Parathyroid adenoma (tissue), 2 donors: ENCODE results near the gene PKN1.

ENCODE experiments used
- H2AFZ ChIP-seq: fragments of 300-600 bp; sonication (generic); one replicate; pipeline ENCODE4 v1.7.0; 2017; ENCODE audit warnings: antibody characterized with exemption, mild to moderate bottlenecking
- H3K27ac ChIP-seq: fragments of 300-600 bp; sonication (generic); one replicate; pipeline ENCODE4 v1.7.0; 2017
- H3K27me3 ChIP-seq: fragments of 300-600 bp; sonication (generic); one replicate; pipeline ENCODE4 v1.7.0; 2017; ENCODE audit warnings: low read length; ENCODE audit not compliant: control insufficient read depth, insufficient read depth
- H3K36me3 ChIP-seq: fragments of 300-600 bp; sonication (generic); one replicate; pipeline ENCODE4 v1.7.0; 2017; ENCODE audit warnings: low read length; ENCODE audit not compliant: control insufficient read depth, insufficient read depth
- H3K4me1 ChIP-seq: fragments of 300-600 bp; sonication (generic); one replicate; pipeline ENCODE4 v1.7.0; 2017; ENCODE audit warnings: control low read depth
- H3K4me2 ChIP-seq: fragments of 300-600 bp; sonication (generic); one replicate; pipeline ENCODE4 v1.7.0; 2017; ENCODE audit warnings: low read length
- H3K4me3 ChIP-seq: fragments of 300-600 bp; sonication (generic); one replicate; pipeline ENCODE4 v1.7.0; 2017; ENCODE audit warnings: low read depth, low read length
- H3K79me2 ChIP-seq: fragments of 300-600 bp; sonication (generic); one replicate; pipeline ENCODE4 v1.7.0; 2017; ENCODE audit warnings: control low read depth
- H3K9ac ChIP-seq: fragments of 300-600 bp; sonication (generic); one replicate; pipeline ENCODE4 v1.7.0; 2017; ENCODE audit warnings: mild to moderate bottlenecking
- H3K9me3 ChIP-seq: fragments of 300-600 bp; sonication (generic); one replicate; pipeline ENCODE4 v1.7.0; 2017; ENCODE audit warnings: low read length; ENCODE audit not compliant: control insufficient read depth
- TF ChIP-seq, protein P1 (sequence below): fragments of 300-600 bp; sonication (generic); IDR thresholded peaks from one replicate; pipeline ENCODE4 v1.7.0; 2017; ENCODE audit warnings: antibody characterized with exemption, mild to moderate bottlenecking
- donor health status: primary hyperparathyroidism.

Gene PKN1

DNA sequence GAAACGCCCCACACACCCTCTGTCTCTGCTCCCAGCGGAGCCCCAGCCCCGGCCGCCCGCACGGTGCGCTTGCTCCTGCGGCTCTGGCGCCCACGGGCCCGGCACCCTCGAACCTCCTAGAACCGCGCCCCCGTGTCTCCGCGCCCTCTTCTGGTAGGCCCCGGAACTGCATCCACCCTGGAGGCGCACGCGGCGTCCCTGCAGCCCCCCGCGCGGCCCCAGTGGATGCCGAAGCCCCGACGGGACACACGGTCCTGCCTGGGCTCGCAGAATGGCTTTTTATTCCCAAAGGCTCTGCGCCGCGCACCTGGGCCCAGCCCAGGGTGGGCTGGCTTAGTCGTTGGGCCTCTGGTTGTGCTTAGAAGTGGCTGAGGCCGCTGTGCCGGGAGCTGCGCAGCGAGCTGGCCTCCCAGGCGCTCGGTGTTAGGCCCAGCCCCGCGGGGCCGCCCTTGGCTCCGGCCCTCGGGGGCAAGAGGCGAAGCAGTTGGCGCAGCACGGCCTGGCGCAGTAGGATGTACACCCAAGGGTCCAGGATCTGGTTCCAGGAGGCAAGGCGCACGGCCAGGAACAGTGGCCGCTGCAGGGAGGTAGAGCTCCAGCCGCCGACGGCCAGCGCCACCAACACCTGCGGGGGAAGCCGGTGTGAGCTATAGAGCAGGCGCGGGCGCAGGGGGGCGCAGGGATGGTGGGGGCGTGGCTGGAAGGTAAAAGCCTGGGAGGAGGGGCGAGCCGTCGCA lies 39.3 kb downstream of the PKN1 start:
- Histone ChIP-seq H3K4me1 (peaks cover 11% of the 10 kb centered on the region), H3K27me3 (no peaks in the 10 kb centered on the region), H3K9me3 (no peaks in the 10 kb centered on the region), H3K4me2 (peak overlapping the region; percentile 73), H2AFZ (peak overlapping the region; percentile 59), H3K79me2 (no peaks in the 10 kb centered on the region), H3K36me3 (no peaks in the 10 kb centered on the region), H3K9ac (no peak overlapping the region), H3K27ac (no peak overlapping the region), H3K4me3 (peak overlapping the region; percentile 6)
- TF ChIP-seq, protein P1, sequence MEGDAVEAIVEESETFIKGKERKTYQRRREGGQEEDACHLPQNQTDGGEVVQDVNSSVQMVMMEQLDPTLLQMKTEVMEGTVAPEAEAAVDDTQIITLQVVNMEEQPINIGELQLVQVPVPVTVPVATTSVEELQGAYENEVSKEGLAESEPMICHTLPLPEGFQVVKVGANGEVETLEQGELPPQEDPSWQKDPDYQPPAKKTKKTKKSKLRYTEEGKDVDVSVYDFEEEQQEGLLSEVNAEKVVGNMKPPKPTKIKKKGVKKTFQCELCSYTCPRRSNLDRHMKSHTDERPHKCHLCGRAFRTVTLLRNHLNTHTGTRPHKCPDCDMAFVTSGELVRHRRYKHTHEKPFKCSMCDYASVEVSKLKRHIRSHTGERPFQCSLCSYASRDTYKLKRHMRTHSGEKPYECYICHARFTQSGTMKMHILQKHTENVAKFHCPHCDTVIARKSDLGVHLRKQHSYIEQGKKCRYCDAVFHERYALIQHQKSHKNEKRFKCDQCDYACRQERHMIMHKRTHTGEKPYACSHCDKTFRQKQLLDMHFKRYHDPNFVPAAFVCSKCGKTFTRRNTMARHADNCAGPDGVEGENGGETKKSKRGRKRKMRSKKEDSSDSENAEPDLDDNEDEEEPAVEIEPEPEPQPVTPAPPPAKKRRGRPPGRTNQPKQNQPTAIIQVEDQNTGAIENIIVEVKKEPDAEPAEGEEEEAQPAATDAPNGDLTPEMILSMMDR = peak; percentile 95

DNA sequence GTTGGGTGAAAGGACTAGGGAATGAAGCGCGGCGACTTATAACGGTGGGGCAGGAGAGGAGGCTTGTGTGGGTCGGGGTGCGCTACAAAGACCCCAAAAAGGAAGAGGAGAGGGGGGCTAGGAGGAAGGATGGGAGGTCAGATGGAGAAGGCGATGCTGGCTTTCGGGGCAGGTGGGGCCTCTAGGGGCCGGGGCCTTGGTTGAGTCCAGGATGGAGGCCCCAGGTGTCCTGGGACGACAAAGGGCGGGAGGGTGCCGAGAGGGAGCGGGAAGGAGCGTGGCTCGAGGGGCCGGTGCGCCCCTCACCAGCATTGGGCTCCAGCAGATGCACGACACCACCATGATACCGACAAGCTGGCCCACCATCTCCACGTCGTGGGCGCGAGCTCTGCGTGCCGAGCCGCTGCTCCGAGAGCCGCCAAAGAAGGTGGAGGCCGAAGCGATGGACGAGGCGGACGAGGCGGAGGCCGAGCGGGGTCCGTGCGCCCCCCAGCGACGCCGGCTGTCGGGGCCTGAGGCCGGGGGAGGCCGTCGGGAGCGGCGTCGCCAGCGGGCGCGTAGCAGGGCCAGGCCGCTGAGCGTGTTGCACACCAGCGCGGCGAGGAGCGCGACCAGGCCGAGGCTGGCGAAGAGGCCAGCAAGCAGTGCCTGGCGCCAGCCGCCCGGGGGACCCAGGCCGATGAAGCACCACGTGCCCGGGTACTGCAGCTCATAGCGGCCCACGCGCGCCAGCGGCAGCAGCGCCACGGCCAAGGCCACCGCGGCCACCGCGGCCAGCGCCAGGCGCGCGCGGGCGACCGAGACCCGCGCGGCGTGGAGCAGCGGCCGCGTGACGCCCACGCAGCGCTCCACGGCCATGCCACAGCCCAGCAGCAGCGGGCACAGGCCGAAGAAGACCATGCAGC lies 40.2 kb downstream of the PKN1 start:
- peak overlapping the region; percentile 29 for H2AFZ ChIP-seq
- no peaks in the 10 kb centered on the region for H3K27me3 ChIP-seq
- H3K4me1 ChIP-seq = peaks cover 11% of the 10 kb centered on the region
- no peaks in the 10 kb centered on the region for H3K36me3 ChIP-seq
- no peaks in the 10 kb centered on the region for H3K9me3 ChIP-seq
- H3K4me2 ChIP-seq = peak overlapping the region; percentile 44
- H3K9ac ChIP-seq = no peak overlapping the region
- H3K4me3 ChIP-seq = no peak overlapping the region
- TF ChIP-seq, protein P1 = no peak
- H3K79me2 ChIP-seq = no peaks in the 10 kb centered on the region
- H3K27ac ChIP-seq = no peak overlapping the region

DNA sequence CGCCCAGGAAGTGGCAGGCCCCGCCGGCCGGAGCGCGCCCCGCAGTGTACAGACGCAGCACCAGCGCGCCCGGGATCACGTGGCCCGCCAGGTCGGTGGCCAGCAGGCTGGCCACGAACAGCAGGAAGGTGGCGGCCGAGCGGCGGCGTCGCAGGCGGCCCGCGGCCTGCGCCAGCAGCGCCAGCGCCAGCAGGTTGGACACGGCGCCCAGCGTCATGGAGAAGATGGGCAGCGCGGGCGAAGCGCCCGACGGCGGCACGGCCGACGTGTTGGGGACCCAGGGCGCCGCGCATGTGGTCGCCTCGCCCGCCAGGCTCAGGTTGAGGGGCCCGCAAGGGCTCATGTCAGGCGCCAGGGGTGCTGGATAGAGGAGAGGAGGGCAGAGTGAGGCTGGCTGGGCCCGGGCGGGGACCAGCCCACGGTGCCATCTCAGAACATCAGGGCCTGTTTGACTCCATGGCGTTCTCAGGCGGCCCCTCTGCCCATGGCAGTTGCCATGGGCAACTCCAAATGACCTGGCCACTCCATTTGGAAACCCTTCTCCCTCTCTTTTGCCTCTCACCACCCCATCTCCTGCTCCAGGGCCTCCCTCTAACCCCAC lies 41.0 kb downstream of the PKN1 start:
- Histone ChIP-seq H3K4me3 (no peak overlapping the region), H3K27me3 (no peaks in the 10 kb centered on the region), H3K79me2 (no peaks in the 10 kb centered on the region), H3K4me2 (peak overlapping the region; percentile 44), H3K36me3 (no peaks in the 10 kb centered on the region), H2AFZ (no peak overlapping the region), H3K4me1 (peaks cover 11% of the 10 kb centered on the region), H3K27ac (no peak overlapping the region), H3K9ac (no peak overlapping the region), H3K9me3 (no peaks in the 10 kb centered on the region)
- TF ChIP-seq, protein P1 = no peak

DNA sequence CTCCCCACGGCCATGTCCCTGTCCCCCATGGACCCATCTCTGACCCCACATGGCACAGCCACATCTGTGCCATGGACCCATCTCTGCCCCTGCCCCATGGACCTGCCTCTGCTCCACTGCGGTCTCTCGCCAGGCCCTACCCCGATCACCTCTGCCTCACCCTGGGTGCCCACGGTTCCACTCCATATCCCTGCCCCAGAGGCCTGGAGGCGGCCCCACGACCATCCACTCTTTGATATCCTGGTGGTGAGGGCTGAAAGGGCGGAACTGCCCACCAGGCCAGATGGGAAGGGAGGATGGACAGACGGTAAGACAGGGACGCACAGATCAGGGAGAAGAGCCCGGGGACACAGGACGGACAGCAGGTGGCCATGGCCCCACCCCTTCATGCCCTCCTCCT lies 41.7 kb downstream of the PKN1 start:
- Histone ChIP-seq H3K4me2 (no peak overlapping the region), H3K9me3 (no peaks in the 10 kb centered on the region), H2AFZ (no peak overlapping the region), H3K4me3 (no peak overlapping the region), H3K4me1 (peaks cover 11% of the 10 kb centered on the region), H3K36me3 (no peaks in the 10 kb centered on the region), H3K79me2 (no peaks in the 10 kb centered on the region), H3K27me3 (no peaks in the 10 kb centered on the region), H3K27ac (no peak overlapping the region), H3K9ac (no peak overlapping the region)
- TF ChIP-seq, protein P1 = no peak
